ENCODE results near the gene TIMM13. TPM values are rescaled to one million over a fixed set of nuclear protein-coding genes. Genes with fewer than 3 reads are reported as not detected.
"Not testable (repeated sequence)": the region's sequence is repeated elsewhere in the genome, so short reads cannot be mapped to it uniquely, and the experiment has no call there.

Gene TIMM13
- total RNA-seq, 1 donor from 2014 or later: 70.1 TPM

GRCh38 chr19:2462635-2463421 is 35.4 kb upstream of the TIMM13 start:
- TF ChIP-seq CTCF (IDR thresholded peaks at IDR 0.05; ENCODE audit: insufficient read depth, low read length, poor library complexity, severe bottlenecking): no peak
- no peaks in the 10 kb centered on the region for H3K36me3 ChIP-seq (ENCODE audit: control insufficient read depth, insufficient read depth, low read length)
- no peaks in the 10 kb centered on the region for H3K27me3 ChIP-seq (ENCODE audit: control insufficient read depth, insufficient read depth, low read length)
- DNase-seq (ENCODE audit: low read depth): no peak
- H3K4me3 ChIP-seq (ENCODE audit: low read depth, low read length): peak overlapping the region; percentile 64

- H3K27me3 ChIP-seq (ENCODE audit: control insufficient read depth, insufficient read depth, low read length): no peaks in the 10 kb centered on the region
- no peak for DNase-seq (ENCODE audit: low read depth)
- peak; percentile 30 for TF ChIP-seq CTCF (IDR thresholded peaks at IDR 0.05; ENCODE audit: insufficient read depth, low read length, poor library complexity, severe bottlenecking)
Measured at GRCh38 chr19:2461751-2462634, 34.6 kb upstream of the TIMM13 start.

DNA sequence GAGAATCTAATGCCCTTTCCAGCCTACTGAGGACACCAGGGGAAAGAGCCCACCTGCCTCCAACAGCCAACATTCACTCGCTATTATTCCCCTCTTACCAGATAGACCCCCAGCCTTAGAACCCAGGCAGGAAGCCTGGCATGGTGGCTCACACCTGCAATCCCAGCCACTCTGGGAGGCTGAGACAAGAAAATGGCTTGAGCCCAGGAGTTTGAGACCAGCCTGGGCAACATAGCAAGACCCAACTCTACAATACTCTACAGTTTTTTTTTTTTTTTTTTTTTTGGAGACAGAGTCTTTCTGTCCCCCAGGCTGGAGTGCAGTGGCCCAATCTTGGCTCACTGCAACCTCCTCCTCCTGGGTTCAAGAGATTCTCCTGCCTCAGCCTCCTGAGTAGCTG is 32.9 kb upstream of the TIMM13 start:
- DNase-seq (ENCODE audit: low read depth): no peak
- no peak for TF ChIP-seq CTCF (IDR thresholded peaks at IDR 0.05; ENCODE audit: insufficient read depth, low read length, poor library complexity, severe bottlenecking)
- Histone ChIP-seq H3K27me3 (ENCODE audit: control insufficient read depth, insufficient read depth, low read length) (no peaks in the 10 kb centered on the region), H3K36me3 (ENCODE audit: control insufficient read depth, insufficient read depth, low read length) (no peaks in the 10 kb centered on the region), H3K4me3 (ENCODE audit: low read depth, low read length) (no peak overlapping the region)

More at GRCh38 chr19:2461751-2462634, 34.6 kb upstream of the TIMM13 start:
- Histone ChIP-seq H3K36me3 (ENCODE audit: control insufficient read depth, insufficient read depth, low read length) (no peaks in the 10 kb centered on the region), H3K4me3 (ENCODE audit: low read depth, low read length) (peak overlapping the region; percentile 64)

- DNase-seq (ENCODE audit: low read depth); H3K27me3 ChIP-seq (ENCODE audit: control insufficient read depth, insufficient read depth, low read length); H3K36me3 ChIP-seq (ENCODE audit: control insufficient read depth, insufficient read depth, low read length); H3K4me3 ChIP-seq (ENCODE audit: low read depth, low read length): not testable (repeated sequence)
Measured at GRCh38 chr19:2458776-2459175, 31.4 kb upstream of the TIMM13 start.

- no peak for DNase-seq (ENCODE audit: low read depth)
- Histone ChIP-seq H3K36me3 (ENCODE audit: control insufficient read depth, insufficient read depth, low read length) (no peaks in the 10 kb centered on the region), H3K27me3 (ENCODE audit: control insufficient read depth, insufficient read depth, low read length) (no peaks in the 10 kb centered on the region), H3K4me3 (ENCODE audit: low read depth, low read length) (no peak overlapping the region)
- no peak for TF ChIP-seq CTCF (IDR thresholded peaks at IDR 0.05; ENCODE audit: insufficient read depth, low read length, poor library complexity, severe bottlenecking)
Measured at GRCh38 chr19:2458054-2458453, 30.7 kb upstream of the TIMM13 start.

DNA sequence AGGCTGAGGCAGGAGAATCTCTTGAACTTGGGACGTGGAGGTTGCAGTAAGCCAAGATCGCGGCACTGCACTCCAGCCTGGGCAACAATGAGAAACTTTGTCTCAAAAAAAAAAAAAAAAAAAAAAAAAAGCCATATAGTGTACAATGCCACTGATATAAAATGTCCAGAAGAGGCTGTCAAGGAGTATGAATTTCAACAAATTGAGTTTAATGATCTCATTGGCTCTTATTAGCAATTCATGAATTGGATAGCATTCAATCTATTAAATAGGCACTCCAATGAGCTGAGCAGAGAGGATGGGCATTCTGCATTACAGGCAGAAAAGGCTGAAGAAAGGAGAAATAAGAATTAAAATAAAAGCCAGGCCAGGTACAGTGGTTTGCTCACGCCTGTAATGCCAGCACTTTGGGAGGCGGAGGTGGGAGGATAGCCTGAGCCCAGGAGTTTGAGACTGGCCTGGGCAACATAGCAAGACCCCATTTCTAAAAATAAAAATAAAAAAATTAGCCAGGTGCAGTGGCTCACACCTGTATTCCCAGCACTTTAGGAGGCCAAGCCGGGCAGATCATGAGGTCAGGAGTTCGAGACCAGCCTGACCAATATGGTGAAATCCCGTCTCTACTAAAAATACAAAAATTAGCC is 30.1 kb upstream of the TIMM13 start:
- no peak for TF ChIP-seq CTCF (IDR thresholded peaks at IDR 0.05; ENCODE audit: insufficient read depth, low read length, poor library complexity, severe bottlenecking)
- Histone ChIP-seq H3K4me3 (ENCODE audit: low read depth, low read length) (peak overlapping the region; percentile 65), H3K36me3 (ENCODE audit: control insufficient read depth, insufficient read depth, low read length) (no peaks in the 10 kb centered on the region), H3K27me3 (ENCODE audit: control insufficient read depth, insufficient read depth, low read length) (no peaks in the 10 kb centered on the region)
- no peak for DNase-seq (ENCODE audit: low read depth)

Data from kidney epithelial cell (primary cell).